Small intestine (tissue), 16 donors: ENCODE measurements around the gene MAT2B. TPM values are rescaled to one million over a fixed set of nuclear protein-coding genes. Genes with fewer than 3 reads are reported as not detected.

Experiments
- DNase-seq, 2 donors: peaks; one replicate each; pipeline versions ENCODE4 v3.0.0 to v3.0.0-alpha.2; 2013
- FAIRE-seq: peaks from 2 replicates; lab custom pipeline; 2012; peaks lifted over from hg19 to GRCh38; lab: Jason Lieb, UNC
- H3K27ac ChIP-seq, 3 donors: one replicate each; pipeline ENCODE4 v1.5.1; 2013; ENCODE audit warnings: low read length in 2 of 3, mild to moderate bottlenecking in 2 of 3, control low read depth in 1 of 3, inconsistent platforms in 1 of 3, low read depth in 1 of 3, moderate library complexity in 1 of 3
- H3K27me3 ChIP-seq, 3 donors: one replicate each; pipeline ENCODE4 v1.6.1; 2013; ENCODE audit warnings: low read length in 3 of 3, inconsistent platforms in 1 of 3; ENCODE audit not compliant: control insufficient read depth in 3 of 3, insufficient read depth in 3 of 3
- H3K36me3 ChIP-seq, 3 donors: one replicate each; pipeline ENCODE4 v1.6.1; 2013; ENCODE audit warnings: low read length in 3 of 3, inconsistent platforms in 1 of 3, low read depth in 1 of 3, mild to moderate bottlenecking in 1 of 3, moderate library complexity in 1 of 3; ENCODE audit not compliant: control insufficient read depth in 3 of 3, insufficient read depth in 2 of 3
- H3K4me1 ChIP-seq, 3 donors: one replicate each; pipeline ENCODE4 v1.6.1; 2013; ENCODE audit warnings: low read length in 2 of 3, inconsistent platforms in 1 of 3, low read depth in 1 of 3, mild to moderate bottlenecking in 1 of 3, moderate library complexity in 1 of 3; ENCODE audit not compliant: control insufficient read depth in 3 of 3, insufficient read depth in 2 of 3
- H3K4me3 ChIP-seq, 3 donors: one replicate each; pipeline ENCODE4 v1.5.1; 2013; ENCODE audit warnings: low read length in 3 of 3, control low read depth in 1 of 3, inconsistent platforms in 1 of 3, low read depth in 1 of 3, mild to moderate bottlenecking in 1 of 3, moderate library complexity in 1 of 3
- H3K9me3 ChIP-seq, 2 donors: one replicate each; pipeline ENCODE4 v1.6.1; 2013; ENCODE audit warnings: low read depth in 1 of 2, low read length in 1 of 2; ENCODE audit not compliant: control insufficient read depth in 2 of 2, insufficient read depth in 1 of 2
- WGBS, 3 donors: extraction: QIAGEN DNeasy Blood & Tissue Kit; methylation state at CpG; one replicate each; pipeline ENCODE4 v1.1.7; 2013; 5-methylcytosine and 5-hydroxymethylcytosine counted together
- long read RNA-seq, 10 donors: transcript quantifications; one replicate each; lab custom pipeline, GENCODE V29; 2026
- polyA plus RNA-seq, 4 donors: library from polyadenylated mRNA; stranded (reverse) in 3 of 4; unstranded in 1 of 4; fragments of 200-250 nt in 3 of 4; fragments of 120-200 nt in 1 of 4; gene quantifications; one replicate each; pipeline versions ENCODE4 v1.2.1 to v1.2.3, GENCODE V29; 2013
- donor health status: healthy with polysubstance abuse.
- donor health status: control.
- donor health status: control.
- donor health status: Bipolar disorder and iron deficiency.
- donor health status: healthy.

Gene MAT2B
- 100 to 1,000 TPM in 1 of 4 donors, 10 to 100 TPM in 3; 71.5 to 110 (median 83.1) TPM for polyA plus RNA-seq
- long read RNA-seq, donor 1, transcript MAT2B-202 (7 exons, 2,103 nt) = major isoform, 85 of 126 reads
- long read RNA-seq, donor 1, transcript MAT2B-201 (7 exons, 2,226 nt) = minor isoform, 11 of 126 reads
- long read RNA-seq, donor 1, partial matches to known transcripts = 24 of 126 reads
- long read RNA-seq, donor 1, other reads (novel, unspliced or antisense) = 0 of 126 reads
- long read RNA-seq, donor 2, transcript MAT2B-202 (7 exons, 2,103 nt) = major isoform, 11 of 12 reads
- long read RNA-seq, donor 2, partial matches to known transcripts = 0 of 12 reads
- long read RNA-seq, donor 2, other reads (novel, unspliced or antisense) = 0 of 12 reads
- long read RNA-seq, donor 3, transcript MAT2B-202 (7 exons, 2,103 nt) = major isoform, 17 of 42 reads
- long read RNA-seq, donor 3, partial matches to known transcripts = 22 of 42 reads
- long read RNA-seq, donor 3, other reads (novel, unspliced or antisense) = 0 of 42 reads
- long read RNA-seq, donor 4, partial matches to known transcripts = 0 of 1 reads
- long read RNA-seq, donor 4, other reads (novel, unspliced or antisense) = 0 of 1 reads
- long read RNA-seq, donor 5, partial matches to known transcripts = 7 of 12 reads
- long read RNA-seq, donor 5, other reads (novel, unspliced or antisense) = 0 of 12 reads
- long read RNA-seq, donor 6, transcript MAT2B-202 (7 exons, 2,103 nt) = major isoform, 33 of 37 reads
- long read RNA-seq, donor 6, partial matches to known transcripts = 0 of 37 reads
- long read RNA-seq, donor 6, other reads (novel, unspliced or antisense) = 0 of 37 reads
- long read RNA-seq, donor 7, transcript MAT2B-201 (7 exons, 2,226 nt) = minor isoform, 7 of 130 reads
- long read RNA-seq, donor 7, transcript MAT2B-202 (7 exons, 2,103 nt) = major isoform, 29 of 130 reads
- long read RNA-seq, donor 7, partial matches to known transcripts = 94 of 130 reads
- long read RNA-seq, donor 7, other reads (novel, unspliced or antisense) = 0 of 130 reads
- long read RNA-seq, donor 8, partial matches to known transcripts = 0 of 4 reads
- long read RNA-seq, donor 8, other reads (novel, unspliced or antisense) = 0 of 4 reads
- long read RNA-seq, donor 9, transcript MAT2B-202 (7 exons, 2,103 nt) = major isoform, 7 of 25 reads
- long read RNA-seq, donor 9, partial matches to known transcripts = 15 of 25 reads
- long read RNA-seq, donor 9, other reads (novel, unspliced or antisense) = 0 of 25 reads
- long read RNA-seq, donor 10, transcript MAT2B-201 (7 exons, 2,226 nt) = minor isoform, 6 of 39 reads
- long read RNA-seq, donor 10, transcript MAT2B-202 (7 exons, 2,103 nt) = major isoform, 27 of 39 reads
- long read RNA-seq, donor 10, partial matches to known transcripts = 6 of 39 reads
- long read RNA-seq, donor 10, other reads (novel, unspliced or antisense) = 0 of 39 reads

DNA sequence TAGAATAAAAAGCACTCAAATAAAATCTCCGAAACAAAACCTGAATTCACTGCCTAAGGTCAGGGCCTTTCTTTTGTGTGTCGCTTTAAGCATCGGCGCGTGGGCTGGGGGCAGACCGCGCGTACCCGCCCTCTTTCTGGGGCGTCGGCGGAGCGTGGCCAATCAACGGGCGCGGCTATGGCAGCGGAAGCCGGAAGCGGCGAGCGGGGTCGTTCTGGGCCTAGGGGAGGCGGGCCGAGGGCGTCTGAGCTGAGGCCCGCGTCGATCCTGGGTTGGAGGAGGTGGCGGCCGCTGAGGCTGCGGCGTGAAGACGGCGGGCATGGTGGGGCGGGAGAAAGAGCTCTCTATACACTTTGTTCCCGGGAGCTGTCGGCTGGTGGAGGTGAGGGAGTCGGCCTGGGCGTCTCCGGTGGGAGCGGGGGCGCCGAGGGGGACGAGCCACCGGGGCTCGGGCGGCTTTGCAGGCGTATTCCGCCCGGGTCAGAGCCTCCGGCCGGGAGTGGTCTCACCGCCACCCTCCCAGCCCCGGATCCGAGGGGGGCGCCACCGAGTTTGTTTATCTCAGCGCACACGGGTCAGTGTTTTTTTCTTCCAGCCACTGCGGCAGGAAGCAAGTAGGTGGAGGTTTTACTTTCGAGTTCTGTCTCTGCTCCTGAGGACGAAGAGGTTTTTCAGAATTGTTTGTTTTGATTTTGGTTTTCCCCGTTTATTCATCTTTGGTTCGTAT is at the start of gene MAT2B:
MAT2B (plus strand) TSS at position 252 of the 727 bp plus-strand sequence; CDS start at position 320, 68 bp downstream.
- Histone ChIP-seq H3K27me3 (no peaks in the 10 kb centered on the region), H3K4me1 (peaks cover 0 to 10% (median 9%) of the 10 kb centered on the region in 3 donors), H3K27ac (peak within 1 kb of the TSS; percentile 96 to 99 (median 98)), H3K9me3 (no peaks in the 10 kb centered on the region), H3K4me3 (peak within 1 kb of the TSS; percentile 67 to 79 (median 77)), H3K36me3 (peaks cover 0 to 6% (median 0%) of the 10 kb centered on the region in 3 donors)
- FAIRE-seq (no peak), DNase-seq (peak; percentile 96 to 97)
- 0% methylated on average over 58 to 64 of the region's 64 CpGs for WGBS, 3 donors

GRCh38 chr5:163456029-163456589 is 49.3 kb upstream of the MAT2B start:
- H3K36me3 ChIP-seq = peaks cover 0 to 16% (median 3%) of the 10 kb centered on the region in 3 donors
- peaks cover 0 to 2% (median 0%) of the 10 kb centered on the region in 3 donors for H3K4me1 ChIP-seq
- no peak overlapping the region for H3K4me3 ChIP-seq
- no peak for DNase-seq
- H3K27me3 ChIP-seq = no peaks in the 10 kb centered on the region
- WGBS, 3 donors = 87 to 90% (median 89%) methylated on average over 2 of the region's 2 CpGs
- no peak for FAIRE-seq
- no peaks in the 10 kb centered on the region for H3K9me3 ChIP-seq
- H3K27ac ChIP-seq = no peak overlapping the region

GRCh38 chr5:163456840-163457239 is 48.6 kb upstream of the MAT2B start:
- Histone ChIP-seq H3K27me3 (no peaks in the 10 kb centered on the region), H3K4me3 (no peak overlapping the region), H3K27ac (no peak overlapping the region), H3K9me3 (no peaks in the 10 kb centered on the region), H3K4me1 (peaks cover 0 to 2% (median 0%) of the 10 kb centered on the region in 3 donors), H3K36me3 (peaks cover 0 to 11% (median 3%) of the 10 kb centered on the region in 3 donors)
- FAIRE-seq (no peak), DNase-seq (no peak)
- 94 to 96% (median 95%) methylated on average over 7 of the region's 7 CpGs for WGBS, 3 donors

DNA sequence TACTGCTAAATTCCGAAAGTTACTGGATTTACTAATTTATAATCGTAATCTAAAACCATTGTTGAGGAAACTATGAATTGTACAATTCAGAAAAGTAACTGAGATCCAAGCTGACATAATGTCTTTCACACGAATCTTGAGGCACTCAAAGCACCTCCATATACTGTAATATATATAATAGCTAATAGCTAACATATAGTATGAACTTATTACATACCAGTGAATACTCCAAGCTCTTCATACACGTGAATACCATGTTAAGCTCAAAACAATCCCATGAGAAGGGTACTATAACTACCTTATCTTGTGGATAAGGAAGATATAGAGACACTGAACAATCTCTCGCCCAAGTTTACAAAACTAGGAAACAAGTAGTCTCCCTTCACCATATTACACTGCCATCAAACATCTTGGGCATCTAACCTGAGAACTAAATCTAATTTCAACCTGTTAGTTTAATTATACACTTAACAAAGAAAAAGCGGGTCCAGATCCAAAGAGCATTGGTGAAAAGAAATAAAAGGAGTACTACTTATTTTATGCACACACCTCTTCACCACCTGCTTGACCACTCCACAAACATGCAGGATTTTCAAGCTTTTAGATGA is 46.5 kb upstream of the MAT2B start:
- H3K36me3 ChIP-seq = peaks cover 0 to 10% (median 3%) of the 10 kb centered on the region in 3 donors
- H3K9me3 ChIP-seq = no peaks in the 10 kb centered on the region
- FAIRE-seq = no peak
- DNase-seq = peak; percentile 20 to 36
- peak overlapping the region; percentile 58 to 87 (median 73) for H3K4me3 ChIP-seq
- peak overlapping the region in 2 of 3 donors; percentile 93 to 99 for H3K27ac ChIP-seq
- H3K4me1 ChIP-seq = peaks cover 0 to 2% (median 0%) of the 10 kb centered on the region in 3 donors
- no peaks in the 10 kb centered on the region for H3K27me3 ChIP-seq
- WGBS, 3 donors = 23 to 32% (median 24%) methylated on average over 6 of the region's 6 CpGs

- Histone ChIP-seq H3K36me3 (peaks cover 0 to 9% (median 3%) of the 10 kb centered on the region in 3 donors), H3K4me3 (peak overlapping the region; percentile 58 to 87 (median 73)), H3K4me1 (peaks cover 0 to 2% (median 0%) of the 10 kb centered on the region in 3 donors), H3K27me3 (no peaks in the 10 kb centered on the region), H3K27ac (peak overlapping the region; percentile 88 to 99 (median 93)), H3K9me3 (no peaks in the 10 kb centered on the region)
- 0 to 1% (median 0%) methylated on average over 12 of the region's 12 CpGs for WGBS, 3 donors
- FAIRE-seq (no peak), DNase-seq (no peak)
These were observed 46.0 kb upstream of the MAT2B start for GRCh38 chr5:163459462-163459818.

GRCh38 chr5:163459819-163460561 is 45.4 kb upstream of the MAT2B start, which contains the start of gene NUDCD2:
Gene NUDCD2 (minus strand): TSS chr5:163460102. CDS start chr5:163460050, 52 bp downstream.
- Histone ChIP-seq H3K36me3 (peaks cover 0 to 7% (median 1%) of the 10 kb centered on the region in 3 donors), H3K4me3 (peak within 1 kb of the TSS; percentile 58 to 87 (median 73)), H3K27me3 (no peaks in the 10 kb centered on the region), H3K4me1 (peaks cover 0 to 2% (median 0%) of the 10 kb centered on the region in 3 donors), H3K27ac (peak within 1 kb of the TSS; percentile 88 to 99 (median 93)), H3K9me3 (no peaks in the 10 kb centered on the region)
- DNase-seq = peak; percentile 99
- WGBS, 3 donors = 0% methylated on average over 59 of the region's 59 CpGs
- no peak for FAIRE-seq
